OCI-LY7 (cell line): ENCODE data around the gene TCL1B. TPM values are rescaled to one million over a fixed set of nuclear protein-coding genes. Genes with fewer than 3 reads are reported as not detected.
"Not testable (repeated sequence)": the region's sequence is repeated elsewhere in the genome, so short reads cannot be mapped to it uniquely, and the experiment has no call there.

Source experiments
- BruUV-seq: library from RNA; stranded (reverse); fragments of 400-500 nt; replicated peaks from 2 replicates; lab custom pipeline; 2021; lab: Mats Ljungman, UMichigan
- CTCF ChIA-PET: fragments of 300-600 bp; sonication (Branson Sonifier 250); formaldehyde crosslinking; loops from one replicate; lab custom pipeline; 2022; ENCODE audit warnings: antibody characterized with exemption; ENCODE audit not compliant: unreplicated experiment; lab: Charles Lee
- POLR2A ChIA-PET: fragments of 300-600 bp; sonication (Branson Sonifier 250); formaldehyde crosslinking; loops from one replicate; lab custom pipeline; 2022; ENCODE audit warnings: antibody characterized with exemption; lab: Charles Lee
- DNase-seq: peaks from one replicate; pipeline ENCODE4 v3.0.0-alpha.2; 2015; ENCODE audit warnings: low spot score
- H2AFZ ChIP-seq: fragments of 200-600 bp; sonication (generic), shearing (Covaris generic); 2 replicates; pipeline ENCODE4 v1.6.1; 2014; ENCODE audit warnings: mild to moderate bottlenecking, antibody characterized with exemption, low read length, moderate library complexity
- H3K27ac ChIP-seq: fragments of 200-600 bp; sonication (generic); 2 replicates; pipeline ENCODE4 v1.5.1; 2014; ENCODE audit warnings: mixed run types, low read depth, mild to moderate bottlenecking, moderate library complexity, low read length, inconsistent platforms; ENCODE audit not compliant: poor library complexity, severe bottlenecking
- H3K36me3 ChIP-seq: fragments of 200-600 bp; sonication (generic); 2 replicates; pipeline ENCODE4 v1.6.1; 2014; ENCODE audit warnings: mild to moderate bottlenecking, antibody characterized with exemption, low read length, moderate library complexity, mixed read lengths; ENCODE audit not compliant: insufficient read depth
- H3K4me1 ChIP-seq: fragments of 200-600 bp; sonication (generic); 2 replicates; pipeline ENCODE4 v1.5.1; 2014; ENCODE audit warnings: mild to moderate bottlenecking, low read length; ENCODE audit not compliant: insufficient read depth, poor library complexity, severe bottlenecking
- H3K4me2 ChIP-seq: fragments of 200-600 bp; sonication (generic); 2 replicates; pipeline ENCODE4 v1.6.1; 2014; ENCODE audit warnings: mild to moderate bottlenecking, low read length
- H3K4me3 ChIP-seq: fragments of 200-600 bp; sonication (generic); 2 replicates; pipeline ENCODE4 v1.5.1; 2014; ENCODE audit warnings: mild to moderate bottlenecking, low read depth, low read length; ENCODE audit not compliant: poor library complexity, severe bottlenecking
- H3K79me2 ChIP-seq: fragments of 200-600 bp; sonication (generic); 2 replicates; pipeline ENCODE4 v1.6.1; 2016; ENCODE audit warnings: low read depth, mild to moderate bottlenecking, low read length, moderate library complexity, mixed read lengths; ENCODE audit not compliant: insufficient read depth
- H3K9me2 ChIP-seq: fragments of 200-600 bp; sonication (generic); 2 replicates; pipeline ENCODE4 v1.6.1; 2016; ENCODE audit warnings: mild to moderate bottlenecking, low read length, mixed read lengths; ENCODE audit not compliant: insufficient read depth
- H3K9me3 ChIP-seq: fragments of 200-600 bp; sonication (generic); 2 replicates; pipeline ENCODE4 v1.6.1; 2014; ENCODE audit warnings: mild to moderate bottlenecking, mixed run types, low read length, mixed read lengths
- H4K20me1 ChIP-seq: fragments of 200-600 bp; sonication (generic); 2 replicates; pipeline ENCODE4 v1.6.1; 2014; ENCODE audit warnings: mild to moderate bottlenecking, antibody characterized with exemption, low read length, moderate library complexity, mixed read lengths; ENCODE audit not compliant: insufficient read depth
- EZH2phosphoT487 ChIP-seq: fragments of 200-600 bp; sonication (generic); IDR thresholded peaks from 2 replicates; pipeline ENCODE4 v1.6.1; 2018; ENCODE audit warnings: low read depth, borderline replicate concordance, mild to moderate bottlenecking, mixed run types, antibody characterized with exemption, low read length, moderate library complexity, mixed read lengths
- intact Hi-C: fragments of 100-400 bp; cut with micrococcal nuclease; formaldehyde crosslinking; loops from one replicate; pipeline ENCODE4 v1.10.0; 2022; ENCODE audit not compliant: unreplicated experiment
- total RNA-seq, 2 experiments: library from RNA; depleted of rRNA in 1 of 2; stranded (reverse); fragments of >200 nt in 1 of 2; shearing (Covaris generic) in 1 of 2; gene quantifications; 2 replicates each; pipeline ENCODE4 v1.2.3, GENCODE V29; 2014 to 2022
- TF ChIP-seq, protein P1 (sequence below): fragments of 200-600 bp; sonication (generic); conservative IDR thresholded peaks from 2 replicates; pipeline ENCODE4 v1.5.1; 2014; ENCODE audit warnings: mild to moderate bottlenecking, antibody characterized with exemption, low read length, moderate library complexity, mixed read lengths

Gene TCL1B
- total RNA-seq, 2 experiments from 2014 or later: 5.6 to 75.2 TPM

DNA sequence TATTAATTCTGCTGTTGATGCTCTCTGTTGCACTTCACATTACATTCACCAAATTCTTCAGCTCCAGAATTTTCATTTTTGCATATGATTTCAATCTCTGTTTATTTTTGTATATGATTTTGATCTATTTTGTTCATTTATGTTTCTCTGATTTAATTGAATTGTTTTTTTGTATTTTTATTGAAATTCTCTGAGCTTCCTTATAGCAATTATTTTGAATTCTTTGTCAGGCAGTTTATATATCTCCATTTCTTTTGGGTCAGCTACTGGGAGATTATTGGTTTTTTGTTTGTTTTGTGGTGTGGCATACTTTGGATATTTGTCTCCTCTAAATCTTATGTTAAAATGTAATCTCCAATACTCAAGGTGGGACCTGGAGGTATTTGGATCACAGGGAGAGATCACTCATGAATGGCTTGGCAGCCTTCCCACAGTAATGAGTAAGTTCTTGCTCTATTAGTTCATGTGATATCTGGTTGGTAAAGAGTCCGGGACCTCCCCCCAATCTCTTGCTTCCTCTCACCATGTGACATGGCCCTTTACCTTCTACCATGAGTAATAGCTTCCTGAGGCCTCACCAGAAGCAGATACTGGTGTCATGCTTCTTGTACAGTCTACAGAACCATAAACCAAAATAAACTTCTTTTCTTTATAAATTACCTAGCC lies 36.4 kb downstream of the TCL1B start:
- DNase-seq: no peak
- 0 out of 2 replicates have a peak, but pooled peaks cover 2% of the 10 kb centered on the region for H3K79me2 ChIP-seq
- H3K4me2 ChIP-seq: no peak overlapping the region
- ChIA-PET CTCF (no interaction called here), POLR2A (interaction anchor here (0.8 to 1.2 kb wide), 5 partner anchors 12 to 58 kb away, joined by 3 to 5 read pairs (median 3); no protein-coding TSS in a partner anchor)
- H4K20me1 ChIP-seq: no peaks in the 10 kb centered on the region
- H3K9me3 ChIP-seq: peaks cover 12% of the 10 kb centered on the region; the same call in 1 of the 2 replicates
- no peak for TF ChIP-seq EZH2phosphoT487
- no TSS peak for BruUV-seq
- no peaks in the 10 kb centered on the region for H3K9me2 ChIP-seq
- intact Hi-C loops: no loop called here
- no peak overlapping the region for H3K27ac ChIP-seq
- H3K4me1 ChIP-seq: peaks cover 30% of the 10 kb centered on the region
- no peaks in the 10 kb centered on the region; the same call in 1 of the 2 replicates for H3K36me3 ChIP-seq
- H2AFZ ChIP-seq: no peak overlapping the region
- H3K4me3 ChIP-seq: no peak overlapping the region

DNA sequence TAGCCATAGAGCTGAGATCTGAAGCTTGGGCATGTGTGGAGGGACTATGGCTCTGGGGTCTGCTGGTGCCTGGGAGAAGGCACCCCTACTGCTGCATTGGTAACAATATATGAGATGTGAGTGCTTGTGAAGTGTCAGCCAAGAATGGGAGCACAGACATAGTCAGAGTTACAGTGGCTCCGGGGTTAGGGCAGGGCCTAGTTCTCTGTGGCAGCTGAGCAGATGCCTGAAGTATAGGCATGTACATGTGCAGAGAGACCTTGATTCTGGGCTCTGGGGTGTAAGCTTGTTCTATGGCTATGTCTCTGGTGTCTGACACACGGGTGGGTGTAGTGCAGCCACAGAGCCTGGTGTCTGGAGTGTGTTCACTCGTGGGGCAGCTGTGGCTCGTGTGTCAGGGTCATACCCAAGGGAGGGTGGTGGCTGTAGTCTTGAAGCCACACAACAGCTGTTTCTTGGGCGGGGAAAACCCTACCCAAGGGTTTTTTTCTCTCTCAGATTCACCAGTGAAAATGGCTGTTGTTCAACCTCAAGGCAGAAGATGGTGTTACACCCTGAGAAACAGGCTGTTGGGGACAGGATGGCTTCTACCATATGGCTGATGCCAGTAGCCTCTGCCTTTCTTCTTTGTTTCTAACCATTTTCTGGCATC lies 39.6 kb downstream of the TCL1B start:
- intact Hi-C loops: no loop called here
- Histone ChIP-seq H3K9me2 (no peaks in the 10 kb centered on the region), H2AFZ (peak overlapping the region; percentile 56; the same call in 1 of the 2 replicates), H3K4me2 (peak overlapping the region; percentile 9), H3K79me2 (0 out of 2 replicates have a peak, but pooled peaks cover 3% of the 10 kb centered on the region), H4K20me1 (no peaks in the 10 kb centered on the region), H3K36me3 (no peaks in the 10 kb centered on the region; the same call in 1 of the 2 replicates), H3K4me3 (no peak overlapping the region), H3K4me1 (peaks cover 55% of the 10 kb centered on the region), H3K27ac (no peak overlapping the region), H3K9me3 (peaks cover 12% of the 10 kb centered on the region; the same call in 1 of the 2 replicates)
- POLR2A ChIA-PET: interaction anchor here (0.6 to 2.0 kb wide), 2 partner anchors 11 to 161 kb away, joined by 3 to 9 read pairs; no protein-coding TSS in a partner anchor
- CTCF ChIA-PET: no interaction called here
- BruUV-seq: no TSS peak
- TF ChIP-seq, protein P1, sequence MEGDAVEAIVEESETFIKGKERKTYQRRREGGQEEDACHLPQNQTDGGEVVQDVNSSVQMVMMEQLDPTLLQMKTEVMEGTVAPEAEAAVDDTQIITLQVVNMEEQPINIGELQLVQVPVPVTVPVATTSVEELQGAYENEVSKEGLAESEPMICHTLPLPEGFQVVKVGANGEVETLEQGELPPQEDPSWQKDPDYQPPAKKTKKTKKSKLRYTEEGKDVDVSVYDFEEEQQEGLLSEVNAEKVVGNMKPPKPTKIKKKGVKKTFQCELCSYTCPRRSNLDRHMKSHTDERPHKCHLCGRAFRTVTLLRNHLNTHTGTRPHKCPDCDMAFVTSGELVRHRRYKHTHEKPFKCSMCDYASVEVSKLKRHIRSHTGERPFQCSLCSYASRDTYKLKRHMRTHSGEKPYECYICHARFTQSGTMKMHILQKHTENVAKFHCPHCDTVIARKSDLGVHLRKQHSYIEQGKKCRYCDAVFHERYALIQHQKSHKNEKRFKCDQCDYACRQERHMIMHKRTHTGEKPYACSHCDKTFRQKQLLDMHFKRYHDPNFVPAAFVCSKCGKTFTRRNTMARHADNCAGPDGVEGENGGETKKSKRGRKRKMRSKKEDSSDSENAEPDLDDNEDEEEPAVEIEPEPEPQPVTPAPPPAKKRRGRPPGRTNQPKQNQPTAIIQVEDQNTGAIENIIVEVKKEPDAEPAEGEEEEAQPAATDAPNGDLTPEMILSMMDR: no peak
- no peak for TF ChIP-seq EZH2phosphoT487
- peak; percentile 26 for DNase-seq

DNA sequence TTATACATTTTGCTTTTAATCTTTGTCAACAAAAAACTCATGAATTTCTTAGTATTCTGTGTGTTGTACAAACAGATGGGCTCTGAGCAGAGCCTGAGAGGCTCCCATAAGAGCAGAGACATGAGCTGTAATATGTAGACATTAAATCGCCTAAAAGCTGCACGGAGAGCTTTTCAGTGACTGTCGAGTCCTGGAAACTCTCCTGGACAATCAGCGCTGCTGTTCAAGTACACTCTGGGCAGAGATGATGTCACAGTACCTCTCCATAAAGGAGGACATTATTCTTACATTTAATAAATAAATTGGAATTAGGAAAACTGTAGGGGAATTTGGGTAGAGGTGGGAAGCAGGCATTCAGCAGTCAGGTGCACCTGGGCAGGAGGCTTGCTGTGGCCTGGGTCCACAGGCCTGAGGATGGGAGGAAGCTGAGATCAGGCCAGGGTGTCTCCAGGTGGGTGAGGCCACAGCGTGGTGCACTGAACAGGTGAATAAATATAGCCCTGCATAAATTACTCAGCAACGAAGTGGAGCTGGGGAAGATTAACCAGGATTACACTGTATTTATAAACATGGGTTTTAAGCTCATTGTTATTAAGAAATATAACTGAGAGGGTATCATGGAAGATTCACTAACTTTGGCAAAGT lies 41.0 kb downstream of the TCL1B start:
- H3K9me3 ChIP-seq: peaks cover 5% of the 10 kb centered on the region; the same call in 1 of the 2 replicates
- no peak overlapping the region for H2AFZ ChIP-seq
- POLR2A ChIA-PET: interaction anchor here (0.7 to 1.3 kb wide), 3 partner anchors 9 to 153 kb away, joined by 3 to 7 read pairs (median 4); no protein-coding TSS in a partner anchor
- CTCF ChIA-PET: interaction anchor here (0.6 kb wide), 1 partner anchor 112 kb away, joined by 3 read pairs; no protein-coding TSS in a partner anchor
- no peaks in the 10 kb centered on the region for H3K9me2 ChIP-seq
- no peaks in the 10 kb centered on the region; the same call in 1 of the 2 replicates for H3K36me3 ChIP-seq
- H3K4me3 ChIP-seq: no peak overlapping the region
- intact Hi-C loops: no loop called here
- H3K79me2 ChIP-seq: 0 out of 2 replicates have a peak, but pooled peaks cover 3% of the 10 kb centered on the region
- H3K4me1 ChIP-seq: peaks cover 55% of the 10 kb centered on the region
- TF ChIP-seq, protein P1: no peak
- no peak for TF ChIP-seq EZH2phosphoT487
- no peak for DNase-seq
- H3K27ac ChIP-seq: no peak overlapping the region
- H4K20me1 ChIP-seq: no peaks in the 10 kb centered on the region
- H3K4me2 ChIP-seq: 0 out of 2 replicates have a peak overlapping the region, but pooled peaks have one; percentile 2
- no TSS peak for BruUV-seq

DNA sequence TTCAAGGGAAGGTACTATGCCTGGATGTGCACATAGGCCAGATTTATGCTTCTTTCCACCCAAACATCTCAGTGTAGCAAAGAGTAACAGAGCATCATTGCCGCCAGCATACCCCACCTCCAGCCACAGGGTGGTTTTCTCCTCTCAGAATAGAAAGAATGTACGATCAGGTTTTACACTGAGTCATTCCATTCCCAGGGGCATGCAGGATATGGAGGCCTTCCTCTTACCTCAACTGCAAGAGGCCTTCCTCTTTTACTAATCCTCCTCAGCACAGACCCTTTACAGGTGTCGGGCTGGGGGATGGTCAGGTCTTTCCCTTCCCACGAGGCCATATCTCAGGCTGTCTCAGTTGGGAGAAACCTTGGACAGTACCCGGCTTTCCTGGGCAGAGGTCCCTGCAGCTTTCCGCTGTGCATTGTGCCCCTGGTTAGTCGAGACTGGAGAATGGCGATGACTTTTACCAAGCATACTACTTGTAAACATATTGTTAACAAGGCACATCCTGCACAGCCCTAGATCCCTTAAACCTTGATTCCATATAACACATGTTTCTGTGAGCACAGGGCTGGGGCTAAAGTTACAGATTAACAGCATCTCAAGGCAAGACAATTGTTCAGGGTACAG lies 43.3 kb downstream of the TCL1B start:
- intact Hi-C loops, CTCF ChIA-PET: not testable (repeated sequence)

More for the DNA sequence above, 43.3 kb downstream of the TCL1B start:
- not testable (repeated sequence) for H4K20me1 ChIP-seq, H3K27ac ChIP-seq, H3K4me2 ChIP-seq, H3K79me2 ChIP-seq, H3K9me2 ChIP-seq, H3K4me3 ChIP-seq, H3K36me3 ChIP-seq, H3K9me3 ChIP-seq, BruUV-seq
- Histone ChIP-seq H2AFZ (peak overlapping the region; percentile 38; the same call in 1 of the 2 replicates), H3K4me1 (peaks cover 54% of the 10 kb centered on the region)
- POLR2A ChIA-PET: interaction anchor here (1.7 kb wide), 1 partner anchor 14 kb away, joined by 8 read pairs; no protein-coding TSS in a partner anchor
- DNase-seq: peak; percentile 47
